ENCODE data around the gene AOPEP.

AOPEP gene

GRCh38 chr9:95108777-95109176, 382.3 kb downstream of the AOPEP start:
- H3K79me2 ChIP-seq (ENCODE audit: insufficient read depth, low read length): no peaks in the 10 kb centered on the region
- no peak for TF ChIP-seq EZH2 (IDR thresholded peaks at IDR 0.05; ENCODE audit: borderline replicate concordance, low read length)
- no peak for TF ChIP-seq CTCF (IDR thresholded peaks at IDR 0.05; ENCODE audit: low read length)
- H3K27ac ChIP-seq (ENCODE audit: low read depth, low read length, poor library complexity, severe bottlenecking): no peak overlapping the region
- no peaks in the 10 kb centered on the region for H3K9me2 ChIP-seq (ENCODE audit: low read depth, low read length)
- H3K9me3 ChIP-seq (ENCODE audit: low read length): no peaks in the 10 kb centered on the region
- H3K36me3 ChIP-seq (ENCODE audit: insufficient read depth, low read length): peaks cover 13% of the 10 kb centered on the region
- H3K4me3 ChIP-seq (ENCODE audit: low read depth, low read length, poor library complexity, severe bottlenecking): no peak overlapping the region
- H3K9ac ChIP-seq (ENCODE audit: low read length): no peak overlapping the region
- no peaks in the 10 kb centered on the region for H3K27me3 ChIP-seq (ENCODE audit: insufficient read depth, low read length)
- no peaks in the 10 kb centered on the region for H4K20me1 ChIP-seq (ENCODE audit: insufficient read depth, low read length)
- no peak overlapping the region for H2AFZ ChIP-seq (ENCODE audit: low read length)
- H3F3A ChIP-seq (ENCODE audit: insufficient read depth, low read length): no peaks in the 10 kb centered on the region
- no peak overlapping the region for H3K4me2 ChIP-seq (ENCODE audit: low read length)
- H3K4me1 ChIP-seq (ENCODE audit: insufficient read depth, low read length, severe bottlenecking): peaks cover 12% of the 10 kb centered on the region

GRCh38 chr9:95109456-95109855, 383.0 kb downstream of the AOPEP start:
- Histone ChIP-seq H3K79me2 (ENCODE audit: insufficient read depth, low read length) (no peaks in the 10 kb centered on the region), H3K9me2 (ENCODE audit: low read depth, low read length) (no peaks in the 10 kb centered on the region), H3K27me3 (ENCODE audit: insufficient read depth, low read length) (no peaks in the 10 kb centered on the region), H3K27ac (ENCODE audit: low read depth, low read length, poor library complexity, severe bottlenecking) (no peak overlapping the region), H3K36me3 (ENCODE audit: insufficient read depth, low read length) (peaks cover 13% of the 10 kb centered on the region), H4K20me1 (ENCODE audit: insufficient read depth, low read length) (no peaks in the 10 kb centered on the region), H3F3A (ENCODE audit: insufficient read depth, low read length) (no peaks in the 10 kb centered on the region), H3K9ac (ENCODE audit: low read length) (no peak overlapping the region), H3K4me3 (ENCODE audit: low read depth, low read length, poor library complexity, severe bottlenecking) (no peak overlapping the region), H3K4me1 (ENCODE audit: insufficient read depth, low read length, severe bottlenecking) (peaks cover 12% of the 10 kb centered on the region), H3K4me2 (ENCODE audit: low read length) (no peak overlapping the region), H3K9me3 (ENCODE audit: low read length) (no peaks in the 10 kb centered on the region), H2AFZ (ENCODE audit: low read length) (no peak overlapping the region)
- no peak for TF ChIP-seq CTCF (IDR thresholded peaks at IDR 0.05; ENCODE audit: low read length)
- TF ChIP-seq EZH2 (IDR thresholded peaks at IDR 0.05; ENCODE audit: borderline replicate concordance, low read length): no peak

GRCh38 chr9:95110921-95111525, 384.5 kb downstream of the AOPEP start:
- Histone ChIP-seq H3K27ac (ENCODE audit: low read depth, low read length, poor library complexity, severe bottlenecking) (no peak overlapping the region), H3F3A (ENCODE audit: insufficient read depth, low read length) (no peaks in the 10 kb centered on the region), H3K36me3 (ENCODE audit: insufficient read depth, low read length) (peaks cover 7% of the 10 kb centered on the region)

More at GRCh38 chr9:95110921-95111525, 384.5 kb downstream of the AOPEP start:
- no peaks in the 10 kb centered on the region for H3K9me2 ChIP-seq (ENCODE audit: low read depth, low read length)
- peaks cover 23% of the 10 kb centered on the region for H3K4me1 ChIP-seq (ENCODE audit: insufficient read depth, low read length, severe bottlenecking)
- H4K20me1 ChIP-seq (ENCODE audit: insufficient read depth, low read length): no peaks in the 10 kb centered on the region
- no peak for TF ChIP-seq CTCF (IDR thresholded peaks at IDR 0.05; ENCODE audit: low read length)
- no peak for TF ChIP-seq EZH2 (IDR thresholded peaks at IDR 0.05; ENCODE audit: borderline replicate concordance, low read length)
- no peaks in the 10 kb centered on the region for H3K79me2 ChIP-seq (ENCODE audit: insufficient read depth, low read length)
- no peaks in the 10 kb centered on the region for H3K27me3 ChIP-seq (ENCODE audit: insufficient read depth, low read length)
- no peak overlapping the region for H3K4me3 ChIP-seq (ENCODE audit: low read depth, low read length, poor library complexity, severe bottlenecking)
- no peak overlapping the region for H3K4me2 ChIP-seq (ENCODE audit: low read length)
- H3K9me3 ChIP-seq (ENCODE audit: low read length): no peaks in the 10 kb centered on the region
- no peak overlapping the region for H3K9ac ChIP-seq (ENCODE audit: low read length)
- H2AFZ ChIP-seq (ENCODE audit: low read length): no peak overlapping the region

Data from OCI-LY1 (cell line).